Omental fat pad (tissue), 4 donors: ENCODE data around the gene C16orf95. TPM values are rescaled to one million over a fixed set of nuclear protein-coding genes. Genes with fewer than 3 reads are reported as not detected.

ENCODE experiments used
- ATAC-seq: fragments of 150-250 bp; one replicate; pipeline ENCODE4 v1.9.1; 2016; ENCODE audit warnings: mild to moderate bottlenecking, moderate library complexity; ENCODE audit not compliant: low FRiP score
- DNase-seq: peaks from one replicate; pipeline ENCODE4 v3.0.0-alpha.2; 2019; ENCODE audit warnings: low spot score
- CTCF ChIP-seq, 3 donors: fragments of 450-650 bp; IDR thresholded peaks; one replicate each; pipeline ENCODE4 v1.5.1; 2016 to 2017; ENCODE audit warnings: antibody characterized with exemption in 3 of 3, mild to moderate bottlenecking in 3 of 3, moderate library complexity in 2 of 3
- total RNA-seq, 4 donors: library from RNA; depleted of rRNA; stranded (reverse); fragments of >200 nt; gene quantifications; one replicate each; pipeline ENCODE4 v1.1.0, GENCODE V29; 2016

The C16orf95 gene
- total RNA-seq, 4 donors from 2014 or later, result 1.6 to 7.1 (median 2.5) TPM

- DNase-seq (no peak), ATAC-seq (no peak)
- no peak for TF ChIP-seq CTCF (IDR thresholded peaks at IDR 0.05)
These were observed 11.4 kb downstream of the C16orf95 start for GRCh38 chr16:87305505-87306391.

GRCh38 chr16:87304951-87305350 is 12.2 kb downstream of the C16orf95 start:
- DNase-seq (no peak), ATAC-seq (no peak)
- TF ChIP-seq CTCF (IDR thresholded peaks at IDR 0.05), result no peak

- no peak for TF ChIP-seq CTCF (IDR thresholded peaks at IDR 0.05)
- DNase-seq (no peak), ATAC-seq (no peak)
These were observed 13.2 kb downstream of the C16orf95 start for GRCh38 chr16:87303962-87304521.

- ATAC-seq (no peak), DNase-seq (no peak)
- no peak for TF ChIP-seq CTCF (IDR thresholded peaks at IDR 0.05)
These were observed 13.7 kb downstream of the C16orf95 start for GRCh38 chr16:87303431-87303930.

GRCh38 chr16:87298857-87299465 is 18.2 kb downstream of the C16orf95 start:
- no peak for DNase-seq
- no peak for ATAC-seq
- no peak for TF ChIP-seq CTCF (IDR thresholded peaks at IDR 0.05)

GRCh38 chr16:87297918-87298631 is 19.1 kb downstream of the C16orf95 start:
- DNase-seq, result no peak
- no peak for ATAC-seq

More at GRCh38 chr16:87297918-87298631, 19.1 kb downstream of the C16orf95 start:
- no peak for TF ChIP-seq CTCF (IDR thresholded peaks at IDR 0.05)
